GM18526 (cell line): ENCODE measurements around the gene PTPRH.

ENCODE experiments used
- POLR2A ChIP-seq: IDR thresholded peaks from 3 replicates; pipeline ENCODE4 v1.6.1; 2011; ENCODE audit not compliant: insufficient read length; ENCODE audit errors: extremely low read depth

The PTPRH gene

DNA sequence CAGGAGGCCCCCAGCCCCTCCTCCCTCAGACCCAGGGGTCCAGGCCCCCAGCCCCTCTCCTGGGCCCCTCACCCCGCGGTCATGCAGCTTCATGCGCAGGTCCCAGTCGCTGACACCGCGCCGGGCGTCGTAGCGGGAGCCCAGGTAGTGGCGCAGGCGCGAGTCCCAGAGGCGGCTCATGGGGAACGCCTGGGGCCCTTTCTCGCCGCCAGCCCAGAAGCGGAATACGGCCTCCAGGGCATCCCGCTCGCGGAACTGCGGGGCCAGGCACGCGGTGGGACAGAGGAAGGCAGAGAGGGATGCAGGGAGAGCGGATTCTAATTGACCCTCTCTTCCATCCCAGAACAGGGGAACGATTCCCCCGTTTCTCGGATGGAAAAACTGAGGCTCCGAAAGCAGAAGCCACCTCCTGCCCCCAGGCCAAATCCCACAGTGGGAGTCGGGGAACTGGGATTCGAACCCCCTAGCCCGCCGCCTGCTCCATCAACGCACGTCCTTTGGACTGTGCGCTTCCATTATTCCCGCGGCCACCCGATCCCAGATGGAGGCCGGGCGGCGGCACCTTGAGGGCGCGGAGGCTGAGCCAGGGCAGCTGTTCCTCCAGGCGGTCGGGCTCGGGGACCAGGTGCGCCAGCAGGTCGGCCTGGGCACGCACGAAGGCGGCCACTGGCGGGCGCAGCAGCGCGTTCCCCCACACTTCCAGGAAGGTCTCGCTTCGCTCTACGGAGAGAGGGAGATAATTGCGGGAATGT lies 47.6 kb downstream of the PTPRH start:
- no peak for TF ChIP-seq POLR2A

DNA sequence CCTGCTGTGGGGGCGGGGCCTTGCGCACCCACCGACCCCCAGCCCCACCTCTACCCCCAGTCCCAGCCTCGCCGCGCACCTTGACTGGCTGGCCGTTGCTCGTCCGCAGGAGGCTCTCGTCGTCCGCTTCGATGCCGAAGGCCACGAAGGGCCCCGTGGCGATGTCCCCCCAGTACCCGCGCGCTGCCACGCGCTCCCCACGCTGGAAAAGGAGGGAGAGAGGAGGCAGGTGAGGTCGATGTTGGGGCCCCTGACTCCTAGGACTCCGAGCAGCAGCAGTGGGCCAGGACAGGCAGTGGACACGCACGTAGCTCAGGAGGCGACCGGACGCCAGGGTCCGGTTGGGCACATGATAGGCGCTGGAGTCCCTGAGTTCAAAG lies 48.3 kb downstream of the PTPRH start:
- TF ChIP-seq POLR2A: no peak

DNA sequence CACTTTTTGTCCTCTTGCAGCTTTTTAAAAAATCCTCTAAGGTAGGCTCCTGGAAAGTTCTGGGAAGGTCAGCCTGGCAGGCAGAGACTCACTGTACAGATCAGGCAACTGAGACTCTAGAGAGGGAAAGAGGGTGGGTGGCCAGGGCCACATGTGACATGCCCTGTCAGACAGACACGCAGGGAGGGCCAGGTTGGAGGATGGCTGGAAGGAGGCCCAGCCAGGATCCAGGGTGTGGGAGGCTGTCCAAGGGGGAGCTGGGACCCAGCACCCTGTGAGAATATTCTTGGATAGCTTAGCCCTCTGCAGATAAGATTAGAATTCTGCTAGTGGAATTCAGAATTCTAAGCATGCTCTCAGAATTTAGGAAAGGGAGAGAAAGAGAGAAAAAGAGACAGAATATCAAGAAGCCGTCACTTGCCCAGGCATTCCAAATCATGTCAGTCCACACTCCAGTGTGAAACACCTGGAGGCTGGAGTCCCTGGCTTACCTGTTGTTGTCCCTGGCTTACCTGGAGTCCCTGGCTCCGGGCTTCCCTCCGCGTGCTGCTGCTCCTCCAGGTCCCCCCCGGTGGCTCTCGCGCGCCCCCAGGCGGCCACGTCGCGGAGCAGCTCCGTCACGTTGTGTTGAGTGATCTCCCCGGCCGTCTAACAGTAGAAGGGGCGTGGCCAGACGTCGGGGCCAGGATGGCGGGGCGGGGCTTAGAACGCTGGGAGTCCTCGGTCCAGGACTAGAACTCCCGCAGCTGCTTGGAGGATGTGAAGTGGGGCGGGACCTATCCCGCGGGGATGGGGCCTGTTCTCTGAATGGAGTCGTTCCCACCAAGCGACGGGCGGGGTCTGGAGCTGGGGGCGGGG lies 48.9 kb downstream of the PTPRH start:
- no peak for TF ChIP-seq POLR2A

DNA sequence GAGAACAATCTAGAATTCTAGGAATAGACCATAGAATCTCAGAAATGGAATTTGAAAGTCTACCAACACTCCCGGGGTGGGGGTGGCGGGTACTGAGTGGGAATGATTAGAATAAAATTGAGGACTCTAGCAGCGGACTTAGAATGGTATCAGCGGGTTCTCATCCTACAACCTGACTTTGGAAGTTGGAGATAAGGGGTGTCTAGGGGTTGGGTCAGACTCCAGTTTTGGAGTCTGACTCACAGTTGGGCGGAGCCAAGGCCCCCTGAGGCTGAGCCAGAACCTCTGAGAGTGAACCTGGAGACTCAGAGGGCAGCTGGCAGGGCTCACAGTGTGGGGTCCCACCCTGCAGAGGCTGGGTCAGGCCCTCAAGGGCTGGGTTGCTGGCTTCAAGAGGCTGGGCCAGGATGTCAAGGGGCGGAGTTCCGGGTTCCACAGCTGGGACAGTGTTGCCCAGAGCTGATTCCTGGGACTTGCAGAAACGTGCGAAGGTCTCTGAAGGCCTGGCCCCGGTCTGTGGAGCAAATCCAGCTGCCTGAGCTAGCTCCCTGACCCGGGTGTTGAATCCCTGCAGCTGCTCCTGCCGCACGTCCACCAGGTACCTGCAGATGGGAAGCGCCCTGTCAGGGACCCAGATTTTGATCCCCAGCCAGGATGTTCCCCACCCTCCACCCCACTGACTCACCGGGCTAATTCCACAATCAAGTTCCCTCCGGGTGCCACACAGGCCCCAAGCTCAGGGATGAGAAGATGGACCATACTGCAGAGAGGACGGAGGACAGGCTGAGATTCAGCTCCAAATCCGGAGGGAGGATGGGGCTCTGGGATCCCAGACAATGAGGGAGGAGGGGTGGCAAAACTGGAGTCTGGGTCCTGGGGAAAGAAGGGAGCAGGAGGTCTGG lies 50.2 kb downstream of the PTPRH start:
- TF ChIP-seq POLR2A: no peak

DNA sequence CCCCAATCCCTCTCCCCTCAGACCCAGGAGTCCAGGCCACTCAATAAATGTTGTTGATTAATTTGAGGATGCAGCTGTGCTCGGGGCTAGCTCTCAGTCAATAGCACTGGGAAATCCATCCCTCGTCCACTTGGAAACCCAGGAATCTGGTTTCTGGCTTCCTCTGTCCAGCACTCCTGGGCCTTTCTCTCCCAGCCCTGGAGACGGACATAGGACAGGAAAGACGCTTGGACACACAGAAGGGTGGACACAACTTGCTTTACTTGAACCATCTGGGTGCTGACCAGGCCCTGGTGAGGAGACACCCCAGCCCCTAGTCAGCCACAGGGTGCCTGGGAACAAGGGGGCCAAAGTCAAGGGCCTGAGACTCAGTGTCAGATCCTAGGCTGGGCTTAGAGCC lies 50.9 kb downstream of the PTPRH start:
- TF ChIP-seq POLR2A: no peak

DNA sequence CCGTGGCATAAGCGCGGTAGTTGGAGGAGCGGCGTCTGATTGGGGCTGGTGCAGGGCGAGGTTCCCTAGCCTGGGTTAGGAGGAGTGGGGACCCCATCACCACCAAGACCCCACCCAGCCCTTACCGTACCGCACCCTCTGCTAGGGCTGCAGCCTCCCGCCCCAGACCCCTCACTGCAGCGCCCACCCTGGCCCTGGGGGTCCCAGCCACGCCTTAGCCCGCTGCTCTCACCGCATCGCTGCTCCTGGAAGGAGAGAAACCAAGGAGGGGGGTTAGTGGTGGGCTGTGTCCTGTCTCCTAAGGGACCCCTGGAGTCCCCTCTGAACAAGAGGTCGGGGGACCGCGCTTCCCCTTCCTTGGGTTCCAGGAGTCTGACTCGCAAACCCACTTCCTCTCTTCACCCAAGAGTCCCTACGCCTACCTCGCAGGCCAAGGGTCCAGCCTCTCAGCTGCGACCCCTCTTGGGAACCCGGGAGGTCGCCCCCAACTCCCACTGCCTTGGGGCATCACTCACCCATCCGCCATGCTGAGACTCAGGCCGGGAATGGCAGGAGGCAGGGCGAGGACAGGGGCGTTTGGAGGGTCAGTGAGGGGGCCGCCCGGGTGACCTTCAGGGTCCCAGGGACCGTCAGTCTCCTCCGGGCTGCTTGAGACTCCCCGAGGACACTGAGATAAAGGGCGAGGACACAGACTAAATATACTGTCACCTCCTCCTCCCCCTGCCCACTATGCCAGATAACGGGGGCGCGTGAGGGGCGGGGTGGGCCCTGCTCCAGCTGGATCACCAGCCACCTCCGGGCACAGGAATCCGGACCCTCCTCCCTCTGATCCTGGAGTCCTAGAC lies 52.0 kb downstream of the PTPRH start, which contains the start of gene TNNI3:
TSS of gene TNNI3 (minus strand) at position 669 of the 845 bp plus-strand sequence. CDS start at position 526, 143 bp downstream.
- no peak for TF ChIP-seq POLR2A

DNA sequence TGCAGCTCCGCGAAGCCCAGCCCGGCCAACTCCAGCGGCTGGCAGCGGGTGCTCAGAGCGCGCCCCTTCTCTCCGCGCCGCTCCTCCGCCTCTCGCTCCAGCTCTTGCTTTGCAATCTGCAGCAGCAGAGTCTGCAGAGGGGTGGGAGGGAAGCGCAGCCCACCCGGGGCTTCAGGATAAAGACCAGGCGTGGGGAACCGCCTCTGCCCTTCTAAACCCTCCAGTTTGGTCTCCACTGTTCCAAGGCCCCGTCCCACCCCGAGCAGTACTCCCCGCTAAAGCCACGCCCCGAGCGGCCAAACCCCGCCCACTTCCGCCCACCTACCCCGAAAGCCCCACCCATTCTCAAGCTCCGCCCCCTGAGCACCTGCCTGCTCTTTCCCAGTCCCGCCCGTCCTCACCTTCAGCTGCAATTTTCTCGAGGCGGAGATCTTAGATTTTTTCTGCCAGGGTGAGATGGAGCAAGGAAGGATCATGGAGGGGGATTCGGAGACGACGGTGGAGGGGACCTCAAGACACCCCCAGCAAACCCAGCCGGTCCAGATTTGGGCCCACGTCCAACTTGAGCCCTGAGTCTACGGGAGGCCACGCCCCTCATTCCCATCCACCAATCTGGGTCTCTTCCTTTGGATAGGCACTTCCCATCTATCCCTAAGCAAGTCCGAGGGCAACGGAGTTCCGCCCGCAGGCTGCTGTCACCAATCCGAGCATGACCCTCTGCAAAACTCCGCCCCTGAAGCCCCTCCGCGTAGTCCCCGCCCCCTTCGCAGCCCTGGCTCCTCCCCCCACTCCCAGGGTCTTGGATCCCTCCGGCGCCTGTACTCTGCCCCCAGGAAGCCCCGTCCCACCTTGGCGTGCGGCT lies 52.9 kb downstream of the PTPRH start:
- TF ChIP-seq POLR2A: no peak

DNA sequence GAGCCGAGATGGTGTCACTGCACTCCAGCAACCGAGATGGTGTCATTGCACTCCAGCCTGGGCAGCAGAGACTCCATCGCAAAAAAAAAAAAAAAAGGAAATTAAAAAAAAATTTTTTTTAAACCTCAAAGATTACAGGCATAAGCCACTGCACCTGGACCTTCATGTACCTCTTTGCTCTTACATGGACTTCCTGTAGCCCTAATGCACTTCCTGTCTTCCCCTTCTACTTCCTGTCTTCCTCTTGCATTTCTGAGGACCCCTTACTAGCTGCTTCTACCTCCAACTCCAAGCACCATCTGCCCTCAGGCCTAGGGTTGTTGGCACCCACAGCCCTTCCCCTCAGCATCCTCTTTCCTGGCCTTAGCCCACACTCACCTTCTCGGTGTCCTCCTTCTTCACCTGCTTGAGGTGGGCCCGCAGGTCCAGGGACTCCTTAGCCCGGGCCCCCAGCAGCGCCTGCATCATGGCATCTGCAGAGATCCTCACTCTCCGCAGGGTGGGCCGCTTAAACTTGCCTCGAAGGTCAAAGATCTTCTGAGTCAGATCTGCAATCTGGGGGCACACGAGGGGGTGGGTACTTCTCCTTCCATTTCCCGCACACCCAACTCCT lies 55.5 kb downstream of the PTPRH start:
- TF ChIP-seq POLR2A: no peak

DNA sequence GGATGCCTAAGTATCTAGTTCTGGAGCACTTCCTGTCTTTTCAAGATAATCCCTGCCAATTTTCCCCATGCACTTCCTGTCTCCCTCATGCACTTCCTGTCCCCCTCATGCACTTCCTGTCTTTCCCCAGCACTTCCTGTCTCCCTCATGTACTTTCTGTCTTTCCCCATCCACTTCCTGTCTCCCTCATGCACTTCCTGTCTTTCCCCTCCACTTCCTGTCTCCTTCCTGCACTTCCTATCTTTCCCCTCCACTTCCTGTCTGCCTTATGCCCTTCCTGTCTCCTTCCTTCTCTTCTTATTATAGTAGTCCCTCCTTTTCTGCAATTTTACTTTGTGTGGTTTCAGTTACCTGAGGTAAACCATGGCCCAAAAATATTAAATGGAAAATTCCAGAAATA lies 57.3 kb downstream of the PTPRH start:
- TF ChIP-seq POLR2A: no peak

DNA sequence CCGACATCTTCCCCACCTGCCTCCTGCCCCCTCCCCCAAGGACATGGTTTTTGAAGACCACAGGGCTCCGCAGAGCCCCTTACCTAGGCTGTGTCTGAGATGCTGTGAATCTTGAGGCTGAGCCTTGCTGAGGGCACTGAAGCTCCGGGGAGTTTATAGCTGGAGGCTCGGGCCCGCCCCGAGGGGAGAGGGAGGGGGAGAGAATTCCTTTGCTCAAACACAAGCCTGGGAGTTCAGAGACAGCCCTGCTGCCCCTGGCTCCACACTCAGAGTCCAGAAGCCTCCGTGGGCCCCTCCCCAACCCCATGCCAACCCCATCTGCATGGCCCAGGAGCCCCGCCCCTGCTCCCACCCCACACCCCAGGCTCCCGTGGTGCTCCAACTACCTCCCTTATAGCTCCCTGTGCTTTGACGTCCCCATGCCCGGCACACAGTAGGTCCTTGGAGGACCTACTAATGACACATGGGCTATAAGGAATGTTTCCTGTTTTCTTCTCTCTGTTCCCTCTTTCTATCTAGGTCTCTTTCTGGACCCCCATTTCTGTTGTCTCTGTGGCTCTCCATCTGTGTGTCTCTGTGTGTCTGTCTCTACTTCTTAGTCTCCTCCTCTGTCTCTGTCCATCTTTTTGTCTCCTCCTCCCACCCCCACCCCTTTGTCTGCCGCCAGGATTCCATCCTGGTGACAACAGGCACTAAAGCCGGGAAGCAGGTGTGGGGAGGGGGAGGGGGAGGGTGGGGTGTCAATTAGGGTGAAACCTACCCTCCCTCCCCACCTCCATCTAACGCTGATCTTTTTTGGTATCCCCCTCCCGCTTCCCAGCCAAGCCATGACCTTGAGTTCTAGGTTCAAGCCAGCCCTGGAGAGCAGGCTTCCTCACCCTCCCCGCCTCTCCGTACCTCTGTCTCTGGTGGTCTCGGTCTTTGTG lies 60.0 kb downstream of the PTPRH start, which contains the start of gene TNNT1:
TSS of gene TNNT1 (minus strand) at position 129 of the 926 bp plus-strand sequence. CDS start 2,049 bp downstream, outside the sequence.
- TF ChIP-seq POLR2A: no peak

DNA sequence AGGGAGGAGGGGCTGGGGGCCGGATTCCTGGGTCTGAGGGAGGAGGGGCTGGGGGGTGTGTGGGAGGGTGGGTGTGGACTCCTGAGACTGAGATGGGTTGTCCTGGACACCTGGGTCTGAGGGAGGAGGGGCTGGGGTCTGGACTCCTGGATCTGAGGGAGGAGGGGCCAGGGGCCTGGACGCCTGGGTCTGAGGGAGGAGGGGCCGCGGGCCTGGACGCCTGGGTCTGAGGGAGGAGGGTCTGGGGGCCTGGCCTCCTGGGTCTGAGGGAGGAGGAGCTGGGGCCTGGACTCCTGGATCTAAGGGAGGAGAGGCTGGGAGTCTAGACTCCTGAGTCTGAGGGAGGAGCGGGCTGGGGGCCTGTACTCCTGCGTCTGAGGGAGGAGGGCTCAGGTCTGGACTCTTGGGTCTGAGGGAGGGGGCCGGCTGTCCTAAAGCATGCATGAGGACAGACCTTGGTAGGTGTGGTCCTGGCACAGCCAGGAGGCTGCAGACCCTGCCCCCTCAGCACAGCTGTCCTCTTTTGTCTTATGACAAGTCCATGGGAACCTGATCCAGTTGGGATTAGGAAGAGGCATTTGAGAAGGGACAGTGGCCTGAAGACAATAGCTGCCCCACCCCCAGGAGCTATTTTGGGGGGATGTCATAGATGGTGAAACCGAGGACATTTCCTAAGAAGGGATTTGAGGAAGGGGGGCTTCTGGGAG lies 61.6 kb downstream of the PTPRH start:
- no peak for TF ChIP-seq POLR2A
